ENCODE data around the gene RABGAP1L.

Gene RABGAP1L

DNA sequence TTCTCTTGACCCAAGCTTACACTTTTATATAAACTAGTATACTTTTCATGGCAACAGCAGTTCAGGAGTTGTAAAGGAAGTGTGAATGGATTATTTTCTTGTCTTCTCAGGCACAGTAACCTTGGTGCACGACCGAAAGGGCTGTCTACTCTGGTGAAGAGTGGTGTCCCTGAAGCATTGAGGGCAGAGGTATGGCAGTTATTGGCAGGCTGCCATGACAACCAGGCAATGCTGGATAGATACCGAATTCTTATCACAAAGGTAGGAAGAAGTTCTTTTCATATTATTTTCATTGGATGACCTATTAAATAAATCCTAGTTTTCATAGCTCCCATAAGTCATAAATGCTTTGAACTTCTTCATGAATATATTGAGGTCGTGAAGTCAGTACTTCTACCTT, 234.6 kb downstream of the RABGAP1L start:
- H3K27me3 ChIP-seq (ENCODE audit: control insufficient read depth in 3 of 3, insufficient read depth in 3 of 3, low read depth in 1 of 3, low read length in 3 of 3), result no peaks in the 10 kb centered on the region
- H3K23ac ChIP-seq (ENCODE audit: low read depth, low read length, poor library complexity), result no peak overlapping the region
- no peak overlapping the region for H4K91ac ChIP-seq (ENCODE audit: low read depth, low read length, poor library complexity)
- H3K9ac ChIP-seq (ENCODE audit: low read depth, low read length, poor library complexity), result no peak overlapping the region
- H3K36me3 ChIP-seq (replicated peaks in 1 of 2; ENCODE audit: control insufficient read depth in 2 of 2, insufficient read depth in 2 of 2, low read length in 2 of 2), result no peaks in the 10 kb centered on the region
- H2BK15ac ChIP-seq (ENCODE audit: low read length), result no peak overlapping the region
- no CpG with 5 or more reads among the region's 4 CpGs for WGBS, 2 donors (ENCODE audit: extremely low coverage in 2 of 2, insufficient read length in 2 of 2, insufficient replicate concordance in 1 of 2)
- no peak overlapping the region for H2AFZ ChIP-seq (ENCODE audit: low read length)
- no peak overlapping the region for H3K4ac ChIP-seq (ENCODE audit: low read length)
- H2BK5ac ChIP-seq (ENCODE audit: low read length), result no peak overlapping the region
- no peak for DNase-seq (ENCODE audit: low spot score)
- H3K4me1 ChIP-seq (ENCODE audit: control insufficient read depth in 2 of 2, insufficient read depth in 1 of 2, low read depth in 1 of 2, low read length in 2 of 2), result peaks cover 0 to 5% of the 10 kb centered on the region in 2 donors
- no peak overlapping the region for H3K18ac ChIP-seq (ENCODE audit: low read length)
- H4K8ac ChIP-seq (ENCODE audit: low read depth, low read length), result no peak overlapping the region
- no peak overlapping the region for H2BK120ac ChIP-seq (ENCODE audit: low read depth, low read length)
- no peak overlapping the region for H3K14ac ChIP-seq (ENCODE audit: low read length)
- no peaks in the 10 kb centered on the region for H3K79me1 ChIP-seq (ENCODE audit: low read depth, low read length)
- no peak overlapping the region for H3K27ac ChIP-seq (replicated peaks; ENCODE audit: low read length)
- no peak overlapping the region for H3K4me3 ChIP-seq (ENCODE audit: low read length in 2 of 2)
- H2BK12ac ChIP-seq (ENCODE audit: low read length), result no peak overlapping the region
- peaks cover 0 to 1% of the 10 kb centered on the region in 2 donors for H3K9me3 ChIP-seq (replicated peaks in 1 of 2; ENCODE audit: control insufficient read depth in 2 of 2, insufficient read depth in 1 of 2, low read depth in 1 of 2, low read length in 2 of 2)
- no peak overlapping the region for H2AK5ac ChIP-seq (ENCODE audit: low read depth, low read length)
- H3K4me2 ChIP-seq (ENCODE audit: insufficient read depth, low read length, poor library complexity, severe bottlenecking), result no peak overlapping the region

DNA sequence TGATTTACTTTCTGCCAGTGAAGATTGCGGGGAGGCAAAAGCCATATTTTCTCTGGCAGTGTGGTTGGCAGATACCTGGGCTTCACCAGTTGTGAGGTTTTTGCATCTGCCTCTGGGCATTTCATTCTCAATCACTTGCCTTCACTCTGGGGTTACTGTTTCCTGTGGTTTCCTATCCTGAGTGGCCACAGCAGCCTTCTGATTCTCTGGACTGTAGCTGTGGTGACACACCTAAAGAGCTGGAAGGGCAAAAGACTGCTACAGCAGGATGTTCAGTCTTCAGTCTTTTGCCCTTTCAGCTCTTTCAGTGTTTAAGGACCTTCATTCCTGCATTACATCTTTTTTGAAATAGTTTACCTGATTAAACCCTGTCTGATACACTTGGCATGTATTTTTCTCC, 237.9 kb downstream of the RABGAP1L start:
- Histone ChIP-seq H2AK5ac (ENCODE audit: low read depth, low read length) (no peak overlapping the region), H3K23ac (ENCODE audit: low read depth, low read length, poor library complexity) (no peak overlapping the region), H3K4me2 (ENCODE audit: insufficient read depth, low read length, poor library complexity, severe bottlenecking) (no peak overlapping the region), H3K36me3 (replicated peaks in 1 of 2; ENCODE audit: control insufficient read depth in 2 of 2, insufficient read depth in 2 of 2, low read length in 2 of 2) (no peaks in the 10 kb centered on the region), H3K4me3 (ENCODE audit: low read length in 2 of 2) (no peak overlapping the region), H2BK15ac (ENCODE audit: low read length) (no peak overlapping the region), H3K27me3 (ENCODE audit: control insufficient read depth in 3 of 3, insufficient read depth in 3 of 3, low read depth in 1 of 3, low read length in 3 of 3) (no peaks in the 10 kb centered on the region), H2BK12ac (ENCODE audit: low read length) (no peak overlapping the region), H2BK5ac (ENCODE audit: low read length) (no peak overlapping the region), H3K9ac (ENCODE audit: low read depth, low read length, poor library complexity) (no peak overlapping the region), H3K4ac (ENCODE audit: low read length) (no peak overlapping the region), H3K14ac (ENCODE audit: low read length) (no peak overlapping the region), H3K79me1 (ENCODE audit: low read depth, low read length) (no peaks in the 10 kb centered on the region), H2AFZ (ENCODE audit: low read length) (no peak overlapping the region), H4K91ac (ENCODE audit: low read depth, low read length, poor library complexity) (no peak overlapping the region), H2BK120ac (ENCODE audit: low read depth, low read length) (no peak overlapping the region), H4K8ac (ENCODE audit: low read depth, low read length) (no peak overlapping the region), H3K27ac (replicated peaks; ENCODE audit: low read length) (no peak overlapping the region), H3K9me3 (replicated peaks in 1 of 2; ENCODE audit: control insufficient read depth in 2 of 2, insufficient read depth in 1 of 2, low read depth in 1 of 2, low read length in 2 of 2) (peaks cover 0 to 1% of the 10 kb centered on the region in 2 donors), H3K18ac (ENCODE audit: low read length) (no peak overlapping the region), H3K4me1 (ENCODE audit: control insufficient read depth in 2 of 2, insufficient read depth in 1 of 2, low read depth in 1 of 2, low read length in 2 of 2) (peaks cover 0 to 5% of the 10 kb centered on the region in 2 donors)
- no peak for DNase-seq (ENCODE audit: low spot score)
- WGBS, 2 donors (ENCODE audit: extremely low coverage in 2 of 2, insufficient read length in 2 of 2, insufficient replicate concordance in 1 of 2), result no CpG with 5 or more reads among the region's 1 CpG

DNA sequence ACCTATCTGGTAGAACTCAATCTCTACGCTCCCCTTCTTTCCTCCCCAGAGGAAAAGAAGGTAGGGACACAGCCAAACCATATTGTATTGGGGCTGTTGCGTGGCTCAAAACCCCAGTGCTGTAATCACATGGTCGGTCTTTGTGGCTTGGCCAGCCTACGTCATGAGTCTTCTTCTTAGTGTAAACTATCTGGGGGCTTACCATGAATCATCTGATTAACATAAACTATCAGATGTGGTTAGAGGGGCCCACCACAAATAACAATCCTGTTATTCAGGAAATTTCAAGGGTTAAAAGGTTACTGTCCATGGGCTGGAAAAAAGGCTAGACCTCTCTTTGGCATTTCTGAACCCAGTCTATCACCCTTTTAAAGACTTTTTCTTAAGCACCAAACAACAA, 238.9 kb downstream of the RABGAP1L start:
- H2BK5ac ChIP-seq (ENCODE audit: low read length), result no peak overlapping the region
- H3K4ac ChIP-seq (ENCODE audit: low read length), result no peak overlapping the region
- no peak overlapping the region for H2AFZ ChIP-seq (ENCODE audit: low read length)
- H2AK5ac ChIP-seq (ENCODE audit: low read depth, low read length), result no peak overlapping the region
- H3K23ac ChIP-seq (ENCODE audit: low read depth, low read length, poor library complexity), result no peak overlapping the region
- H3K9me3 ChIP-seq (replicated peaks in 1 of 2; ENCODE audit: control insufficient read depth in 2 of 2, insufficient read depth in 1 of 2, low read depth in 1 of 2, low read length in 2 of 2), result peaks cover 0 to 1% of the 10 kb centered on the region in 2 donors
- no peak overlapping the region for H3K9ac ChIP-seq (ENCODE audit: low read depth, low read length, poor library complexity)
- H3K79me1 ChIP-seq (ENCODE audit: low read depth, low read length), result no peaks in the 10 kb centered on the region
- H3K4me3 ChIP-seq (ENCODE audit: low read length in 2 of 2), result no peak overlapping the region
- no peak overlapping the region for H3K4me2 ChIP-seq (ENCODE audit: insufficient read depth, low read length, poor library complexity, severe bottlenecking)
- H4K91ac ChIP-seq (ENCODE audit: low read depth, low read length, poor library complexity), result no peak overlapping the region
- H2BK120ac ChIP-seq (ENCODE audit: low read depth, low read length), result no peak overlapping the region
- H3K27me3 ChIP-seq (ENCODE audit: control insufficient read depth in 3 of 3, insufficient read depth in 3 of 3, low read depth in 1 of 3, low read length in 3 of 3), result no peaks in the 10 kb centered on the region
- no peak overlapping the region for H3K18ac ChIP-seq (ENCODE audit: low read length)
- WGBS, 2 donors (ENCODE audit: extremely low coverage in 2 of 2, insufficient read length in 2 of 2, insufficient replicate concordance in 1 of 2), result no CpG with 5 or more reads among the region's 4 CpGs
- no peak overlapping the region for H4K8ac ChIP-seq (ENCODE audit: low read depth, low read length)
- no peak for DNase-seq (ENCODE audit: low spot score)
- H3K36me3 ChIP-seq (replicated peaks in 1 of 2; ENCODE audit: control insufficient read depth in 2 of 2, insufficient read depth in 2 of 2, low read length in 2 of 2), result no peaks in the 10 kb centered on the region
- H2BK15ac ChIP-seq (ENCODE audit: low read length), result no peak overlapping the region
- no peak overlapping the region for H2BK12ac ChIP-seq (ENCODE audit: low read length)
- H3K4me1 ChIP-seq (ENCODE audit: control insufficient read depth in 2 of 2, insufficient read depth in 1 of 2, low read depth in 1 of 2, low read length in 2 of 2), result peaks cover 0 to 5% of the 10 kb centered on the region in 2 donors
- H3K27ac ChIP-seq (replicated peaks; ENCODE audit: low read length), result no peak overlapping the region
- H3K14ac ChIP-seq (ENCODE audit: low read length), result no peak overlapping the region

DNA sequence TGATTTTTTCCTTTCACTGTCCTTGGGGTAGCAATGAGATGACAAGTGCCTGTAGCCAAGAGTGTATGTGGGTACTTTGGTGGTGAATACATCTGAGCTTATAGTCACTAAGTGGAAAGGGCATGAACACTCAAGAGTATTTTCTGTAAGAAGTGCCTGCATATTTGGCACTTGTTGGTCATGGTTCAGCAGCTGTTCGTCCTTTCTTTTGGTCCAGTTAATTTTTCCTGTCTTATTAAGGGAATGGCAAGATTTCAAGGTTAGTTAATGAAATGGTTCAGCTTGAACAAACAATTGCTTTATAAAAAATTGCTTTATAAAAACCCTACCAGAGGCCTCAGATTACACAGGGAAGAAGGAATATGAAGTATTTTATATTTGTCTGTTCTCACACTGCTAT, 239.9 kb downstream of the RABGAP1L start:
- no CpG with 5 or more reads among the region's 1 CpG for WGBS, 2 donors (ENCODE audit: extremely low coverage in 2 of 2, insufficient read length in 2 of 2, insufficient replicate concordance in 1 of 2)
- H3K9ac ChIP-seq (ENCODE audit: low read depth, low read length, poor library complexity), result no peak overlapping the region

More for the DNA sequence above, 239.9 kb downstream of the RABGAP1L start:
- Histone ChIP-seq H4K8ac (ENCODE audit: low read depth, low read length) (no peak overlapping the region), H3K18ac (ENCODE audit: low read length) (no peak overlapping the region), H3K4me2 (ENCODE audit: insufficient read depth, low read length, poor library complexity, severe bottlenecking) (no peak overlapping the region), H3K9me3 (replicated peaks in 1 of 2; ENCODE audit: control insufficient read depth in 2 of 2, insufficient read depth in 1 of 2, low read depth in 1 of 2, low read length in 2 of 2) (no peaks in the 10 kb centered on the region), H3K23ac (ENCODE audit: low read depth, low read length, poor library complexity) (no peak overlapping the region), H2BK5ac (ENCODE audit: low read length) (no peak overlapping the region), H2BK15ac (ENCODE audit: low read length) (no peak overlapping the region), H3K27ac (replicated peaks; ENCODE audit: low read length) (no peak overlapping the region), H2BK12ac (ENCODE audit: low read length) (no peak overlapping the region), H3K4me3 (ENCODE audit: low read length in 2 of 2) (no peak overlapping the region), H4K91ac (ENCODE audit: low read depth, low read length, poor library complexity) (no peak overlapping the region), H2AFZ (ENCODE audit: low read length) (no peak overlapping the region), H3K14ac (ENCODE audit: low read length) (no peak overlapping the region), H3K27me3 (ENCODE audit: control insufficient read depth in 3 of 3, insufficient read depth in 3 of 3, low read depth in 1 of 3, low read length in 3 of 3) (no peaks in the 10 kb centered on the region), H3K4ac (ENCODE audit: low read length) (no peak overlapping the region), H2AK5ac (ENCODE audit: low read depth, low read length) (no peak overlapping the region), H2BK120ac (ENCODE audit: low read depth, low read length) (no peak overlapping the region), H3K79me1 (ENCODE audit: low read depth, low read length) (no peaks in the 10 kb centered on the region), H3K36me3 (replicated peaks in 1 of 2; ENCODE audit: control insufficient read depth in 2 of 2, insufficient read depth in 2 of 2, low read length in 2 of 2) (no peaks in the 10 kb centered on the region), H3K4me1 (ENCODE audit: control insufficient read depth in 2 of 2, insufficient read depth in 1 of 2, low read depth in 1 of 2, low read length in 2 of 2) (peaks cover 0 to 5% of the 10 kb centered on the region in 2 donors)
- no peak for DNase-seq (ENCODE audit: low spot score)

Measured in neuronal stem cell (in vitro differentiated cells).